Posterior cingulate gyrus (tissue), 11 donors: ENCODE data around the gene CEACAM3.
A peak's percentile ranks its signal among the peaks of the same experiment; 100 is the strongest.
"Not testable (repeated sequence)": the region's sequence is repeated elsewhere in the genome, so short reads cannot be mapped to it uniquely, and the experiment has no call there.

Experiments used
- DNase-seq, 10 donors: peaks; one replicate each; pipeline versions ENCODE4 v3.0.0 to v3.0.0-alpha.2; 2020 to 2021; ENCODE audit warnings: mixed read lengths in 3 of 10
- intact Hi-C: fragments of 100-400 bp; cut with DNase I; formaldehyde crosslinking; loops from one replicate; pipeline ENCODE4 v1.15.1; 2023

CEACAM3 gene

GRCh38 chr19:41796362-41796761 is at the start of gene CEACAM3:
Gene CEACAM3 (plus strand): TSS chr19:41796587. CDS start chr19:41796678, 91 bp downstream.
- no peak for DNase-seq
- intact Hi-C loops, result no loop called here

- peak in 3 of 10 donors; percentile 19 to 32 (median 19) for DNase-seq
- intact Hi-C loops, result loop anchor here (5.0 kb wide), 1 partner anchor 104 kb away; no protein-coding TSS in a partner anchor
These were observed 49.7 kb upstream of the CEACAM3 start for GRCh38 chr19:41746593-41747227.

- intact Hi-C loops, result loop anchor here (5.0 kb wide), 1 partner anchor 106 kb away; no protein-coding TSS in a partner anchor
- DNase-seq, result no peak
These were observed 48.4 kb upstream of the CEACAM3 start for GRCh38 chr19:41748012-41748411.

- intact Hi-C loops, DNase-seq: not testable (repeated sequence)
These were observed 45.9 kb upstream of the CEACAM3 start for GRCh38 chr19:41750248-41751134.

- peak in 5 of 10 donors; percentile 3 to 87 (median 19) for DNase-seq
- intact Hi-C loops, result no loop called here
These were observed 43.2 kb upstream of the CEACAM3 start for GRCh38 chr19:41753159-41753558.

- peak in 4 of 10 donors; percentile 35 to 48 (median 39) for DNase-seq
- intact Hi-C loops, result no loop called here
These were observed 42.4 kb upstream of the CEACAM3 start for GRCh38 chr19:41753936-41754529.

- intact Hi-C loops, result no loop called here
- DNase-seq, result no peak
These were observed 41.0 kb upstream of the CEACAM3 start, which contains the start of gene CEACAM6 for GRCh38 chr19:41755328-41755913. Gene CEACAM6 (plus strand): TSS chr19:41755530. CDS start chr19:41755639, 109 bp downstream.

GRCh38 chr19:41758846-41759245 is 37.5 kb upstream of the CEACAM3 start:
- intact Hi-C loops, result no loop called here

GRCh38 chr19:41767115-41767514 is 29.3 kb upstream of the CEACAM3 start:
- no peak for DNase-seq
- intact Hi-C loops, result no loop called here

More at GRCh38 chr19:41758846-41759245, 37.5 kb upstream of the CEACAM3 start:
- no peak for DNase-seq

GRCh38 chr19:41768105-41768504 is 28.3 kb upstream of the CEACAM3 start:
- DNase-seq, intact Hi-C loops: not testable (repeated sequence)

- intact Hi-C loops, result no loop called here
- DNase-seq, result no peak
These were observed 26.8 kb upstream of the CEACAM3 start for GRCh38 chr19:41769608-41770007.

- no peak for DNase-seq
These were observed 25.0 kb upstream of the CEACAM3 start for GRCh38 chr19:41771410-41771809.

GRCh38 chr19:41774515-41774980 is 21.8 kb upstream of the CEACAM3 start:
- intact Hi-C loops, result no loop called here
- DNase-seq, result no peak

More at GRCh38 chr19:41771410-41771809, 25.0 kb upstream of the CEACAM3 start:
- intact Hi-C loops, result no loop called here

GRCh38 chr19:41776700-41777099 is 19.7 kb upstream of the CEACAM3 start:
- intact Hi-C loops, result no loop called here
- DNase-seq, result no peak

- intact Hi-C loops, result no loop called here
- DNase-seq, result no peak
These were observed 12.8 kb upstream of the CEACAM3 start for GRCh38 chr19:41783612-41784011.

GRCh38 chr19:41784312-41784711 is 12.1 kb upstream of the CEACAM3 start:
- no peak for DNase-seq
- intact Hi-C loops, result no loop called here

- intact Hi-C loops, result no loop called here
- no peak for DNase-seq
These were observed 11.6 kb upstream of the CEACAM3 start for GRCh38 chr19:41784743-41785142.

GRCh38 chr19:41785653-41786052 is 10.7 kb upstream of the CEACAM3 start:
- peak in 6 of 10 donors; percentile 22 to 84 (median 35) for DNase-seq
- intact Hi-C loops, result no loop called here

- intact Hi-C loops, result no loop called here
- DNase-seq, result no peak
These were observed 9.3 kb upstream of the CEACAM3 start for GRCh38 chr19:41787055-41787454.

GRCh38 chr19:41788518-41788917 is 7.9 kb upstream of the CEACAM3 start:
- DNase-seq, intact Hi-C loops: not testable (repeated sequence)
